H1 (cell line): ENCODE data around the gene TNRC6A. TPM values are rescaled to one million over a fixed set of nuclear protein-coding genes. Genes with fewer than 3 reads are reported as not detected.
"Not testable (repeated sequence)": the region's sequence is repeated elsewhere in the genome, so short reads cannot be mapped to it uniquely, and the experiment has no call there.

Experiments used
- CTCF ChIA-PET: fragments of 300-600 bp; sonication (Branson Sonifier 250); formaldehyde crosslinking; loops from one replicate; lab custom pipeline; 2021; ENCODE audit not compliant: partially characterized antibody; lab: Charles Lee
- POLR2A ChIA-PET: fragments of 300-600 bp; sonication (Branson Sonifier 250); formaldehyde crosslinking; loops from one replicate; lab custom pipeline; 2021; ENCODE audit warnings: inconsistent platforms; ENCODE audit not compliant: partially characterized antibody; lab: Charles Lee
- DNase-seq, 2 experiments: peaks; one replicate each; pipeline versions ENCODE4 v3.0.0 to v3.0.0-alpha.2; 2010 to 2022; ENCODE audit warnings: low spot score in 2 of 2, low read depth in 1 of 2, mixed read lengths in 1 of 2
- FAIRE-seq: peaks from 2 replicates; lab custom pipeline; 2011; peaks lifted over from hg19 to GRCh38; lab: Jason Lieb, UNC
- H2AFZ ChIP-seq: 2 replicates; pipeline ENCODE4 v1.8.1; 2012; ENCODE audit warnings: low read length, inconsistent platforms
- H2AK5ac ChIP-seq: 2 replicates; pipeline ENCODE4 v1.6.1; 2013; ENCODE audit warnings: low read depth, low read length
- H2BK120ac ChIP-seq: replicated peaks from 2 replicates; pipeline ENCODE3; 2013; ENCODE audit warnings: low read depth, low read length, inconsistent platforms
- H2BK12ac ChIP-seq: 2 replicates; pipeline ENCODE4 v1.6.1; 2013; ENCODE audit warnings: low read depth, low read length
- H2BK15ac ChIP-seq: 2 replicates; pipeline ENCODE4 v1.6.1; 2013; ENCODE audit warnings: low read length
- H2BK20ac ChIP-seq: 2 replicates; pipeline ENCODE4 v1.6.1; 2013; ENCODE audit warnings: low read length
- H2BK5ac ChIP-seq: 2 replicates; pipeline ENCODE4 v1.6.1; 2013; ENCODE audit warnings: low read depth, low read length
- H3K14ac ChIP-seq: 2 replicates; pipeline ENCODE4 v1.6.1; 2013; ENCODE audit warnings: inconsistent platforms; ENCODE audit not compliant: insufficient read length
- H3K18ac ChIP-seq: 2 replicates; pipeline ENCODE4 v1.6.1; 2013; ENCODE audit warnings: low read length; ENCODE audit errors: extremely low read depth
- H3K23ac ChIP-seq: 2 replicates; pipeline ENCODE4 v1.6.1; 2013; ENCODE audit warnings: inconsistent platforms; ENCODE audit not compliant: insufficient read length
- H3K23me2 ChIP-seq: 2 replicates; pipeline ENCODE4 v1.6.1; 2013; ENCODE audit warnings: low read depth, low read length
- H3K27ac ChIP-seq: 2 replicates; pipeline ENCODE4 v1.6.1; 2011; ENCODE audit warnings: low read depth, low read length, inconsistent platforms
- H3K27me3 ChIP-seq, 4 experiments: replicated peaks in 1 of 4; 1 replicate in 1 of 4; 2 replicates in 3 of 4; pipeline versions ENCODE4 v1.6.1 to v1.8.1; 2011 to 2013; ENCODE audit warnings: low read length in 3 of 4, mild to moderate bottlenecking in 3 of 4, inconsistent platforms in 2 of 4, mixed read lengths in 2 of 4, moderate library complexity in 1 of 4; ENCODE audit not compliant: control insufficient read depth in 3 of 4, insufficient read depth in 3 of 4; ENCODE audit errors: extremely low read depth in 1 of 4
- H3K36me3 ChIP-seq, 4 experiments: 2 replicates each; pipeline versions ENCODE4 v1.6.1 to v1.8.1; 2011 to 2013; ENCODE audit warnings: mild to moderate bottlenecking in 4 of 4, low read length in 3 of 4, moderate library complexity in 2 of 4, control low read depth in 1 of 4, inconsistent platforms in 1 of 4; ENCODE audit not compliant: insufficient read depth in 4 of 4, control insufficient read depth in 2 of 4
- H3K4ac ChIP-seq: replicated peaks from 2 replicates; pipeline ENCODE3; 2013; ENCODE audit warnings: low read length, low read depth, mixed read lengths, inconsistent platforms; ENCODE audit not compliant: insufficient read length
- H3K4me1 ChIP-seq, 4 experiments: replicated peaks in 1 of 4; 1 replicate in 1 of 4; 2 replicates in 3 of 4; pipeline versions ENCODE4 v1.6.1 to v1.8.1; 2011 to 2013; ENCODE audit warnings: low read length in 3 of 4, inconsistent platforms in 2 of 4, mixed read lengths in 1 of 4; ENCODE audit not compliant: insufficient read depth in 4 of 4, control insufficient read depth in 3 of 4
- H3K4me2 ChIP-seq, 2 experiments: 2 replicates each; pipeline versions ENCODE4 v1.6.1 to v1.8.1; 2011 to 2013; ENCODE audit warnings: low read depth in 2 of 2, low read length in 2 of 2, control low read depth in 1 of 2, inconsistent platforms in 1 of 2, mild to moderate bottlenecking in 1 of 2; ENCODE audit not compliant: insufficient read depth in 1 of 2
- H3K4me3 ChIP-seq, 4 experiments: fragments of 200-600, 300-600 bp in 1 of 4; sonication (generic), shearing (Covaris generic), sonication (Bioruptor Twin) in 1 of 4; 2 replicates each; pipeline versions ENCODE4 v1.5.1 to v1.8.1; 2011 to 2016; ENCODE audit warnings: low read length in 4 of 4, low read depth in 3 of 4, control low read depth in 2 of 4, inconsistent platforms in 2 of 4, mild to moderate bottlenecking in 2 of 4, mixed read lengths in 1 of 4, moderate library complexity in 1 of 4; ENCODE audit not compliant: insufficient read depth in 2 of 4; ENCODE audit errors: extremely low read depth in 1 of 4
- H3K56ac ChIP-seq: replicated peaks from 2 replicates; pipeline ENCODE3; 2013; ENCODE audit warnings: low read depth, mild to moderate bottlenecking, mixed read lengths, low read length, inconsistent platforms; ENCODE audit not compliant: insufficient read length
- H3K79me1 ChIP-seq: 2 replicates; pipeline ENCODE4 v1.6.1; 2013; ENCODE audit warnings: low read depth, low read length, control low read depth
- H3K79me2 ChIP-seq, 2 experiments: 2 replicates each; pipeline versions ENCODE4 v1.6.1 to v1.8.1; 2012 to 2013; ENCODE audit warnings: low read length in 2 of 2, mild to moderate bottlenecking in 2 of 2, inconsistent platforms in 1 of 2; ENCODE audit not compliant: insufficient read depth in 2 of 2, control insufficient read depth in 1 of 2
- H3K9ac ChIP-seq, 4 experiments: replicated peaks in 1 of 4; 1 replicate in 1 of 4; 2 replicates in 3 of 4; pipeline versions ENCODE4 v1.6.1 to v1.8.1; 2011 to 2013; ENCODE audit warnings: low read depth in 3 of 4, low read length in 3 of 4, control low read depth in 2 of 4, mild to moderate bottlenecking in 2 of 4, moderate library complexity in 2 of 4, inconsistent platforms in 1 of 4; ENCODE audit errors: extremely low read depth in 1 of 4
- H3K9me3 ChIP-seq, 2 experiments: 2 replicates each; pipeline versions ENCODE4 v1.6.1 to v1.8.1; 2012 to 2013; ENCODE audit warnings: mild to moderate bottlenecking in 2 of 2, moderate library complexity in 2 of 2, control low read depth in 1 of 2, inconsistent platforms in 1 of 2, low read depth in 1 of 2, low read length in 1 of 2, mixed read lengths in 1 of 2; ENCODE audit not compliant: insufficient read depth in 2 of 2
- H4K20me1 ChIP-seq, 2 experiments: replicated peaks in 1 of 2; 2 replicates each; pipeline versions ENCODE3 to v1.8.1; 2011 to 2013; ENCODE audit warnings: inconsistent platforms in 2 of 2, low read length in 2 of 2, mild to moderate bottlenecking in 1 of 2; ENCODE audit not compliant: insufficient read depth in 2 of 2, control insufficient read depth in 1 of 2
- H4K5ac ChIP-seq: 2 replicates; pipeline ENCODE4 v1.6.1; 2013; ENCODE audit warnings: low read length, low read depth, mixed read lengths, inconsistent platforms; ENCODE audit not compliant: insufficient read length
- H4K8ac ChIP-seq: 2 replicates; pipeline ENCODE4 v1.8.0; 2013; ENCODE audit warnings: mild to moderate bottlenecking, moderate library complexity, low read length, inconsistent platforms; ENCODE audit not compliant: insufficient read depth; ENCODE audit errors: extremely low read depth
- H4K91ac ChIP-seq: replicated peaks from 2 replicates; pipeline ENCODE3; 2013; ENCODE audit warnings: low read length, mixed read lengths, inconsistent platforms; ENCODE audit not compliant: insufficient read length
- WGBS, 2 experiments: shearing (Covaris generic) in 1 of 2; methylation state at CpG; one replicate each; pipeline versions ENCODE4 v1.1.6 to v1.1.7; 2013 to 2015; ENCODE audit warnings: low lambda C conversion rate in 2 of 2, mixed read lengths in 2 of 2, inconsistent platforms in 1 of 2, low coverage in 1 of 2, missing lambda C conversion rate in 1 of 2; ENCODE audit not compliant: insufficient replicate concordance in 2 of 2, insufficient coverage in 1 of 2, insufficient read length in 1 of 2; ENCODE audit errors: extremely low coverage in 1 of 2, missing lambda C conversion rate in 1 of 2; 5-methylcytosine and 5-hydroxymethylcytosine counted together
- polyA plus RNA-seq, 7 experiments: library from polyadenylated mRNA; depleted of rRNA in 3 of 7; stranded (reverse) in 5 of 7; unstranded in 2 of 7; fragments of >200 nt in 5 of 7; fragments of 200-250 nt in 2 of 7; gene quantifications; 1 replicate in 5 of 7; 2 replicates in 1 of 7; 4 replicates in 1 of 7; pipeline versions ENCODE4 v1.2.1 to v1.2.3, GENCODE V29; 2011 to 2013; ENCODE audit warnings: missing spikeins in 2 of 7, mixed read lengths in 2 of 7
- total RNA-seq: library from RNA; stranded (reverse); fragmentation: NEBNext Ultra II Directional; extraction: Animal tissue kit (Norgen Biotek cat#: 25700); gene quantifications from 2 replicates; pipeline ENCODE4 v1.2.1, GENCODE V29; 2021

TNRC6A gene
- total and polyA plus RNA-seq, 2 of the 8 experiments (the other 6 are each of a cell fraction or from before 2014, with no cell fraction given), result 67.6 to 103 TPM

DNA sequence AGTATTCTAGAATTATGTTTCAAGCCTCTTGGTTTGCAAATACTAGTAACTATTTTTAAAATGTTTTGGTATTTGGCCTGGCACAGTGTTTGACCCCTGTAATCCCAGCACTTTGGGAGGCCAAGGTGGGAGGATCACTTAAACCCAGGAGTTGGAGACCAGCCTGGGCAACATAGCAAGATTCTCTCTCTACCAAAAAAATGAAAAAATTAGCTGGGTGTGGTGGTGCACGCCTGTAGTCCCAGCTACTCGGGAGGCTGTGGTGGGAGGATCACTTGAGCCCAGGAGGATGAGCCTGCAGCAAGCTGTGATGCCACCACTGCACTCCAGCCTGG, 115.5 kb downstream of the TNRC6A start:
- POLR2A ChIA-PET, H3K4ac ChIP-seq, H4K20me1 ChIP-seq, FAIRE-seq, H3K9ac ChIP-seq, H2AFZ ChIP-seq, H3K27me3 ChIP-seq, H3K36me3 ChIP-seq, H2BK20ac ChIP-seq, H3K4me1 ChIP-seq, H2BK120ac ChIP-seq, H3K4me3 ChIP-seq, H3K9me3 ChIP-seq, H3K4me2 ChIP-seq, H4K5ac ChIP-seq, H3K23me2 ChIP-seq, H3K23ac ChIP-seq, H4K91ac ChIP-seq, H2AK5ac ChIP-seq, DNase-seq, H4K8ac ChIP-seq, H3K79me1 ChIP-seq, H3K79me2 ChIP-seq, H3K56ac ChIP-seq, H3K27ac ChIP-seq, H2BK5ac ChIP-seq, H3K14ac ChIP-seq, H2BK15ac ChIP-seq, H3K18ac ChIP-seq, H2BK12ac ChIP-seq: not testable (repeated sequence)
- 100% methylated on average over 2 of the region's 2 CpGs; no CpG with 5 or more reads in 1 of the 2 experiments for WGBS, 2 experiments
- CTCF ChIA-PET, result interaction anchor here (1.8 to 2.6 kb wide), 2 partner anchors 10 to 62 kb away, joined by 7 to 9 read pairs; no protein-coding TSS in a partner anchor
